Adrenal gland (tissue), 5 donors: ENCODE data around the gene PCDHA5.

ENCODE experiments used
- CTCF ChIP-seq, 6 experiments: fragments of 450-650 bp in 4 of 6; fragments of 200-600 bp in 2 of 6; sonication (generic) in 1 of 6; IDR thresholded peaks; 1 replicate in 5 of 6; 2 replicates in 1 of 6; pipeline versions ENCODE4 v1.5.1 to v1.8.0; 2016 to 2021; ENCODE audit warnings: antibody characterized with exemption in 6 of 6, mild to moderate bottlenecking in 2 of 6, moderate library complexity in 1 of 6
- POLR2A ChIP-seq, 2 donors: fragments of 450-650 bp; IDR thresholded peaks; one replicate each; pipeline ENCODE4 v1.6.1; 2017; ENCODE audit warnings: antibody characterized with exemption in 2 of 2, mild to moderate bottlenecking in 2 of 2, moderate library complexity in 1 of 2
- donor health status: DM: no; HTN: no; CAD: no.

GRCh38 chr5:140801494-140801841, 19.9 kb upstream of the PCDHA5 start:
- TF ChIP-seq CTCF (IDR thresholded peaks at IDR 0.05), result no peak
- TF ChIP-seq POLR2A (IDR thresholded peaks at IDR 0.05), result no peak
